ENCODE measurements around the gene S100PBP. TPM values are rescaled to one million over a fixed set of nuclear protein-coding genes. Genes with fewer than 3 reads are reported as not detected.
A peak's percentile ranks its signal among the peaks of the same experiment; 100 is the strongest.
"Not testable (repeated sequence)": the region's sequence is repeated elsewhere in the genome, so short reads cannot be mapped to it uniquely, and the experiment has no call there.

The S100PBP gene
- total RNA-seq, 1 experiment from 2014 or later = 83.4 TPM

GRCh38 chr1:32775640-32776337 lies 41.7 kb upstream of the S100PBP start:
- Histone ChIP-seq H3K36me3 (replicated peaks; ENCODE audit: control insufficient read depth, insufficient read depth, low read length) (peaks cover 32% of the 10 kb centered on the region), H3K4me3 (ENCODE audit: insufficient read depth, low read depth, low read length) (no peak overlapping the region), H3K27me3 (ENCODE audit: control insufficient read depth, insufficient read depth, low read length) (no peaks in the 10 kb centered on the region)
- no peak for DNase-seq

- peaks cover 48% of the 10 kb centered on the region for H3K36me3 ChIP-seq (replicated peaks; ENCODE audit: control insufficient read depth, insufficient read depth, low read length)
- no peaks in the 10 kb centered on the region for H3K27me3 ChIP-seq (ENCODE audit: control insufficient read depth, insufficient read depth, low read length)
- DNase-seq = no peak
- no peak overlapping the region for H3K4me3 ChIP-seq (ENCODE audit: insufficient read depth, low read depth, low read length)
Measured at GRCh38 chr1:32779242-32779641, 38.2 kb upstream of the S100PBP start.

- peaks cover 53% of the 10 kb centered on the region for H3K36me3 ChIP-seq (replicated peaks; ENCODE audit: control insufficient read depth, insufficient read depth, low read length)
- DNase-seq = no peak
- H3K4me3 ChIP-seq (ENCODE audit: insufficient read depth, low read depth, low read length) = no peak overlapping the region
- no peaks in the 10 kb centered on the region for H3K27me3 ChIP-seq (ENCODE audit: control insufficient read depth, insufficient read depth, low read length)
Measured at GRCh38 chr1:32780005-32780404, 37.4 kb upstream of the S100PBP start.

GRCh38 chr1:32780628-32781234 lies 36.7 kb upstream of the S100PBP start:
- Histone ChIP-seq H3K4me3 (ENCODE audit: insufficient read depth, low read depth, low read length) (no peak overlapping the region), H3K27me3 (ENCODE audit: control insufficient read depth, insufficient read depth, low read length) (no peaks in the 10 kb centered on the region), H3K36me3 (replicated peaks; ENCODE audit: control insufficient read depth, insufficient read depth, low read length) (peaks cover 49% of the 10 kb centered on the region)
- no peak for DNase-seq

- DNase-seq = no peak
- Histone ChIP-seq H3K27me3 (ENCODE audit: control insufficient read depth, insufficient read depth, low read length) (no peaks in the 10 kb centered on the region), H3K4me3 (ENCODE audit: insufficient read depth, low read depth, low read length) (no peak overlapping the region), H3K36me3 (replicated peaks; ENCODE audit: control insufficient read depth, insufficient read depth, low read length) (peaks cover 56% of the 10 kb centered on the region)
Measured at GRCh38 chr1:32782086-32782485, 35.4 kb upstream of the S100PBP start.

- Histone ChIP-seq H3K36me3 (replicated peaks; ENCODE audit: control insufficient read depth, insufficient read depth, low read length) (peaks cover 57% of the 10 kb centered on the region), H3K27me3 (ENCODE audit: control insufficient read depth, insufficient read depth, low read length) (no peaks in the 10 kb centered on the region), H3K4me3 (ENCODE audit: insufficient read depth, low read depth, low read length) (no peak overlapping the region)
- no peak for DNase-seq
Measured at GRCh38 chr1:32783851-32784250, 33.6 kb upstream of the S100PBP start.

GRCh38 chr1:32784817-32785216 lies 32.6 kb upstream of the S100PBP start:
- DNase-seq = no peak
- peaks cover 53% of the 10 kb centered on the region for H3K36me3 ChIP-seq (replicated peaks; ENCODE audit: control insufficient read depth, insufficient read depth, low read length)
- H3K4me3 ChIP-seq (ENCODE audit: insufficient read depth, low read depth, low read length) = no peak overlapping the region
- H3K27me3 ChIP-seq (ENCODE audit: control insufficient read depth, insufficient read depth, low read length) = no peaks in the 10 kb centered on the region

GRCh38 chr1:32786856-32787255 lies 30.6 kb upstream of the S100PBP start:
- no peaks in the 10 kb centered on the region for H3K27me3 ChIP-seq (ENCODE audit: control insufficient read depth, insufficient read depth, low read length)
- DNase-seq = peak; percentile 33
- no peak overlapping the region for H3K4me3 ChIP-seq (ENCODE audit: insufficient read depth, low read depth, low read length)
- H3K36me3 ChIP-seq (replicated peaks; ENCODE audit: control insufficient read depth, insufficient read depth, low read length) = peaks cover 44% of the 10 kb centered on the region

- H3K36me3 ChIP-seq (replicated peaks; ENCODE audit: control insufficient read depth, insufficient read depth, low read length) = peaks cover 40% of the 10 kb centered on the region
- not testable (repeated sequence) for DNase-seq; H3K27me3 ChIP-seq (ENCODE audit: control insufficient read depth, insufficient read depth, low read length); H3K4me3 ChIP-seq (ENCODE audit: insufficient read depth, low read depth, low read length)
Measured at GRCh38 chr1:32789356-32789755, 28.1 kb upstream of the S100PBP start.

GRCh38 chr1:32791881-32792280 lies 25.6 kb upstream of the S100PBP start:
- no peak for DNase-seq
- Histone ChIP-seq H3K36me3 (replicated peaks; ENCODE audit: control insufficient read depth, insufficient read depth, low read length) (peaks cover 34% of the 10 kb centered on the region), H3K27me3 (ENCODE audit: control insufficient read depth, insufficient read depth, low read length) (no peaks in the 10 kb centered on the region), H3K4me3 (ENCODE audit: insufficient read depth, low read depth, low read length) (no peak overlapping the region)

- DNase-seq; H3K4me3 ChIP-seq (ENCODE audit: insufficient read depth, low read depth, low read length): not testable (repeated sequence)
- H3K36me3 ChIP-seq (replicated peaks; ENCODE audit: control insufficient read depth, insufficient read depth, low read length) = peaks cover 39% of the 10 kb centered on the region
Measured at GRCh38 chr1:32795763-32796162, 21.7 kb upstream of the S100PBP start.

GRCh38 chr1:32797456-32797855 lies 20.0 kb upstream of the S100PBP start:
- no peaks in the 10 kb centered on the region for H3K27me3 ChIP-seq (ENCODE audit: control insufficient read depth, insufficient read depth, low read length)
- peaks cover 33% of the 10 kb centered on the region for H3K36me3 ChIP-seq (replicated peaks; ENCODE audit: control insufficient read depth, insufficient read depth, low read length)
- no peak overlapping the region for H3K4me3 ChIP-seq (ENCODE audit: insufficient read depth, low read depth, low read length)
- no peak for DNase-seq

More at GRCh38 chr1:32795763-32796162, 21.7 kb upstream of the S100PBP start:
- not testable (repeated sequence) for H3K27me3 ChIP-seq (ENCODE audit: control insufficient read depth, insufficient read depth, low read length)

- Histone ChIP-seq H3K4me3 (ENCODE audit: insufficient read depth, low read depth, low read length) (no peak overlapping the region), H3K36me3 (replicated peaks; ENCODE audit: control insufficient read depth, insufficient read depth, low read length) (peaks cover 34% of the 10 kb centered on the region), H3K27me3 (ENCODE audit: control insufficient read depth, insufficient read depth, low read length) (no peaks in the 10 kb centered on the region)
- no peak for DNase-seq
Measured at GRCh38 chr1:32798191-32798590, 19.3 kb upstream of the S100PBP start.

GRCh38 chr1:32798679-32799416 lies 18.6 kb upstream of the S100PBP start:
- Histone ChIP-seq H3K36me3 (replicated peaks; ENCODE audit: control insufficient read depth, insufficient read depth, low read length) (peaks cover 34% of the 10 kb centered on the region), H3K4me3 (ENCODE audit: insufficient read depth, low read depth, low read length) (no peak overlapping the region), H3K27me3 (ENCODE audit: control insufficient read depth, insufficient read depth, low read length) (no peaks in the 10 kb centered on the region)
- no peak for DNase-seq

All from H7 (cell line).